ENCODE measurements around the gene STMN3. TPM values are rescaled to one million over a fixed set of nuclear protein-coding genes. Genes with fewer than 3 reads are reported as not detected.

STMN3 gene
- total and polyA plus RNA-seq, 10 of the 15 experiments (the other 5 are each of a cell fraction or from before 2014, with no cell fraction given), result 0.09 to 3.6 (median 1.4) TPM; not detected in 1

DNA sequence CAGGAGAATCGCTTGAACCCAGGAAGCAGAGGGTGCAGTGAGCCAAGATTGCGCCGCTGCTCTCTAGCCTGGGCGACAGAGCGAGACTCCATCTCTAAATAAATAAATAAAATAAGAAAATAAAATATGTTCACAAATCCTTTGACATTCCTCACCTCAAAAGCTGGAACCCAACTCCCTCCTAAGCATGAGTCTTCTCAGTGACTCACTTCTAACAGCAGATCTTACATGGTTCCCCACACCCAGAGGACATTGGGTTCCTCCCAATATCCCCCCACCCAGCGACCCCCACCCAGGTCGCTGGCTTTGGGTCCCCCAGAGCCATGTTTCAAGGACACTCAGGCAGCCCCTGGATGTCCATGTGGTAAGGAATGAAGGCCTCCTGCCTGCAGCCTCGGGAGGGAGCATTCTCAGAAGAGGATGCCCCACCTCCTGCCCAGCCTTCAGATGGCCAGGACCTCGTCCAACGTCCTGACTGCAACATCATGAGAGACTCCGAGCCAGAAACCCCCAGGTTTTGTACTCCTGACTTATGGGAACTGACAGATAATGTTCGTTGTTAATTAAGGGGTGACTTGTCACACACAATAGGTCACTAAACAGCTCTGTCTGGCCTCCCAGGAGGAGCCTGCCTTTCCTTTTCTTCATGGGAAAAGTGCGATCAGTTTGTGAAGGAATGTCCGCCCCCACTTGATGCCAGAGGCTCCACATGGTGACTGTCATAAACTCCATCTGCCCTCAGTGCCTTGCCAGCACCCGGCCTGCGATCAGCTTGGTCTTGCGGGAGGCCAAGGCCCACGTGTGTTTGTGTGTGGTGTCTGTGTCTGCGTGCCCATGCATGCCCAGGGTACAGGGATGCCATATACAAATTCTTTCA, 16.2 kb downstream of the STMN3 start:
- RAD21 ChIA-PET (ENCODE audit: unreplicated experiment), result interaction anchor here (1.4 to 1.9 kb wide), 2 partner anchors 21 to 99 kb away, joined by 4 read pairs; partner anchors contain the start of genes PTK6 and RTEL1
- H3K4me1 ChIP-seq (ENCODE audit: control insufficient read depth, insufficient read depth, low read length), result peaks cover 27% of the 10 kb centered on the region
- in situ Hi-C loops (cut with MboI), result no loop called here
- no peaks in the 10 kb centered on the region for H3K36me3 ChIP-seq (ENCODE audit: control insufficient read depth in 2 of 2, insufficient read depth in 2 of 2, low read length in 1 of 2)
- H3K27ac ChIP-seq (ENCODE audit: control insufficient read depth, insufficient read depth), result peak overlapping the region; percentile 27; the same call in 1 of the 2 replicates
- SMC1A ChIA-PET (ENCODE audit: uncharacterized antibody, unreplicated experiment), result interaction anchor here (1.3 kb wide), 1 partner anchor 12 kb away, joined by 3 read pairs; no protein-coding TSS in a partner anchor
- H3K79me2 ChIP-seq (ENCODE audit: control insufficient read depth, insufficient read depth, low read length), result peaks cover 1% of the 10 kb centered on the region; the same call in 1 of the 2 replicates
- CTCF ChIA-PET, result no interaction called here
- FAIRE-seq, result no peak
- H3K27me3 ChIP-seq (replicated peaks in 1 of 2; ENCODE audit: control insufficient read depth in 2 of 2, insufficient read depth in 2 of 2, low read length in 1 of 2), result no peaks in the 10 kb centered on the region
- no peak for DNase-seq (ENCODE audit: low read depth, low spot score)
- POLR2A ChIA-PET, result interaction anchor here (2.4 kb wide), 1 partner anchor 10 kb away, joined by 9 read pairs; the partner anchor contains the start of gene GMEB2
- no peak overlapping the region for H3K4me2 ChIP-seq (ENCODE audit: control insufficient read depth, insufficient read depth)
- H2AFZ ChIP-seq (ENCODE audit: control insufficient read depth, low read depth, low read length), result no peak overlapping the region
- no peak for ATAC-seq
- no peaks in the 10 kb centered on the region for H4K20me1 ChIP-seq (ENCODE audit: control insufficient read depth, insufficient read depth)
- H3K9me3 ChIP-seq (replicated peaks; ENCODE audit: control insufficient read depth, insufficient read depth, low read length), result no peaks in the 10 kb centered on the region
- no peak overlapping the region for H3K9ac ChIP-seq (ENCODE audit: control insufficient read depth, insufficient read depth, low read length)
- 71% methylated on average over 19 of the region's 19 CpGs for WGBS (ENCODE audit: insufficient coverage, insufficient replicate concordance, low lambda C conversion rate, missing lambda C conversion rate)
- intact Hi-C loops (cut with micrococcal nuclease; ENCODE audit: unreplicated experiment), result no loop called here
- H3K4me3 ChIP-seq, result no peak overlapping the region
- no TSS peak for BruUV-seq (replicated peaks)
- TF ChIP-seq YY1 (IDR thresholded peaks at IDR 0.05; ENCODE audit: low read depth, low read length) (no peak), RB1 (IDR thresholded peaks at IDR 0.05; ENCODE audit: borderline replicate concordance) (no peak), GATAD2B (conservative IDR thresholded peaks at IDR 0.05; ENCODE audit: low read depth) (no peak), RUNX3 (IDR thresholded peaks at IDR 0.05; ENCODE audit: low read length) (no peak), HDAC6 (IDR thresholded peaks at IDR 0.05; ENCODE audit: unreplicated experiment) (no peak), KLF5 (IDR thresholded peaks at IDR 0.05; ENCODE audit: partially characterized antibody) (no peak), SREBF2 (IDR thresholded peaks at IDR 0.05; ENCODE audit: low read length) (no peak), EGR1 (IDR thresholded peaks at IDR 0.05; ENCODE audit: borderline replicate concordance in 1 of 2, low read depth in 2 of 2, low read length in 2 of 2) (no peak), ZNF217 (IDR thresholded peaks at IDR 0.05) (no peak), SMAD1 (IDR thresholded peaks at IDR 0.05; ENCODE audit: low read depth, partially characterized antibody) (no peak), TCF3 (IDR thresholded peaks at IDR 0.05; ENCODE audit: borderline replicate concordance, insufficient read depth, low read depth, low read length) (no peak), CREM (IDR thresholded peaks at IDR 0.05; ENCODE audit: low read depth) (no peak), TBL1XR1 (IDR thresholded peaks at IDR 0.05; ENCODE audit: low read depth, low read length) (no peak)
- TF ChIP-seq, protein P1, sequence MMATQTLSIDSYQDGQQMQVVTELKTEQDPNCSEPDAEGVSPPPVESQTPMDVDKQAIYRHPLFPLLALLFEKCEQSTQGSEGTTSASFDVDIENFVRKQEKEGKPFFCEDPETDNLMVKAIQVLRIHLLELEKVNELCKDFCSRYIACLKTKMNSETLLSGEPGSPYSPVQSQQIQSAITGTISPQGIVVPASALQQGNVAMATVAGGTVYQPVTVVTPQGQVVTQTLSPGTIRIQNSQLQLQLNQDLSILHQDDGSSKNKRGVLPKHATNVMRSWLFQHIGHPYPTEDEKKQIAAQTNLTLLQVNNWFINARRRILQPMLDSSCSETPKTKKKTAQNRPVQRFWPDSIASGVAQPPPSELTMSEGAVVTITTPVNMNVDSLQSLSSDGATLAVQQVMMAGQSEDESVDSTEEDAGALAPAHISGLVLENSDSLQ (IDR thresholded peaks at IDR 0.05), result no peak
- TF ChIP-seq, protein P2, sequence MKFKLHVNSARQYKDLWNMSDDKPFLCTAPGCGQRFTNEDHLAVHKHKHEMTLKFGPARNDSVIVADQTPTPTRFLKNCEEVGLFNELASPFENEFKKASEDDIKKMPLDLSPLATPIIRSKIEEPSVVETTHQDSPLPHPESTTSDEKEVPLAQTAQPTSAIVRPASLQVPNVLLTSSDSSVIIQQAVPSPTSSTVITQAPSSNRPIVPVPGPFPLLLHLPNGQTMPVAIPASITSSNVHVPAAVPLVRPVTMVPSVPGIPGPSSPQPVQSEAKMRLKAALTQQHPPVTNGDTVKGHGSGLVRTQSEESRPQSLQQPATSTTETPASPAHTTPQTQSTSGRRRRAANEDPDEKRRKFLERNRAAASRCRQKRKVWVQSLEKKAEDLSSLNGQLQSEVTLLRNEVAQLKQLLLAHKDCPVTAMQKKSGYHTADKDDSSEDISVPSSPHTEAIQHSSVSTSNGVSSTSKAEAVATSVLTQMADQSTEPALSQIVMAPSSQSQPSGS (IDR thresholded peaks at IDR 0.05; ENCODE audit: low read length), result no peak
- TF ChIP-seq, protein P3, sequence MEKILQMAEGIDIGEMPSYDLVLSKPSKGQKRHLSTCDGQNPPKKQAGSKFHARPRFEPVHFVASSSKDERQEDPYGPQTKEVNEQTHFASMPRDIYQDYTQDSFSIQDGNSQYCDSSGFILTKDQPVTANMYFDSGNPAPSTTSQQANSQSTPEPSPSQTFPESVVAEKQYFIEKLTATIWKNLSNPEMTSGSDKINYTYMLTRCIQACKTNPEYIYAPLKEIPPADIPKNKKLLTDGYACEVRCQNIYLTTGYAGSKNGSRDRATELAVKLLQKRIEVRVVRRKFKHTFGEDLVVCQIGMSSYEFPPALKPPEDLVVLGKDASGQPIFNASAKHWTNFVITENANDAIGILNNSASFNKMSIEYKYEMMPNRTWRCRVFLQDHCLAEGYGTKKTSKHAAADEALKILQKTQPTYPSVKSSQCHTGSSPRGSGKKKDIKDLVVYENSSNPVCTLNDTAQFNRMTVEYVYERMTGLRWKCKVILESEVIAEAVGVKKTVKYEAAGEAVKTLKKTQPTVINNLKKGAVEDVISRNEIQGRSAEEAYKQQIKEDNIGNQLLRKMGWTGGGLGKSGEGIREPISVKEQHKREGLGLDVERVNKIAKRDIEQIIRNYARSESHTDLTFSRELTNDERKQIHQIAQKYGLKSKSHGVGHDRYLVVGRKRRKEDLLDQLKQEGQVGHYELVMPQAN (conservative IDR thresholded peaks at IDR 0.05), result no peak
